Cerebellar cortex (tissue), 1 donor: ENCODE data around the gene CCR6.
"Not testable (repeated sequence)": the region's sequence is repeated elsewhere in the genome, so short reads cannot be mapped to it uniquely, and the experiment has no call there.

ENCODE experiments used
- DNase-seq: peaks from one replicate; pipeline ENCODE4 v3.0.0-alpha.2; 2015; ENCODE audit warnings: low spot score

The CCR6 gene

GRCh38 chr6:167143041-167143440 is 20.1 kb downstream of the CCR6 start:
- DNase-seq: no peak

GRCh38 chr6:167145461-167145860 is 22.6 kb downstream of the CCR6 start:
- DNase-seq: no peak

- no peak for DNase-seq
Measured at GRCh38 chr6:167146135-167146534, 23.2 kb downstream of the CCR6 start.

GRCh38 chr6:167146977-167147376 is 24.1 kb downstream of the CCR6 start:
- DNase-seq: no peak

GRCh38 chr6:167148021-167148420 is 25.1 kb downstream of the CCR6 start:
- no peak for DNase-seq

GRCh38 chr6:167148997-167149396 is 26.1 kb downstream of the CCR6 start:
- no peak for DNase-seq

- no peak for DNase-seq
Measured at GRCh38 chr6:167150941-167151549, 28.1 kb downstream of the CCR6 start.

- DNase-seq: no peak
Measured at GRCh38 chr6:167151648-167152047, 28.8 kb downstream of the CCR6 start.

- DNase-seq: no peak
Measured at GRCh38 chr6:167152862-167153261, 30.0 kb downstream of the CCR6 start.

GRCh38 chr6:167153521-167153959 is 30.6 kb downstream of the CCR6 start:
- DNase-seq: no peak

- DNase-seq: no peak
Measured at GRCh38 chr6:167154291-167154690, 31.4 kb downstream of the CCR6 start.

- no peak for DNase-seq
Measured at GRCh38 chr6:167154895-167155294, 32.0 kb downstream of the CCR6 start.

- no peak for DNase-seq
Measured at GRCh38 chr6:167157414-167157813, 34.5 kb downstream of the CCR6 start.

GRCh38 chr6:167157863-167158262 is 35.0 kb downstream of the CCR6 start, which contains the start of gene GPR31:
Gene GPR31, minus strand, starts transcription at chr6:167157980. Its CDS starts 149 bp downstream, at chr6:167157831.
- DNase-seq: no peak

GRCh38 chr6:167161851-167162467 is 39.1 kb downstream of the CCR6 start:
- DNase-seq: no peak

GRCh38 chr6:167162591-167162990 is 39.7 kb downstream of the CCR6 start:
- DNase-seq: no peak

GRCh38 chr6:167163476-167164011 is 40.6 kb downstream of the CCR6 start:
- DNase-seq: no peak

GRCh38 chr6:167164261-167164660 is 41.4 kb downstream of the CCR6 start:
- no peak for DNase-seq

- no peak for DNase-seq
Measured at GRCh38 chr6:167165858-167166471, 43.1 kb downstream of the CCR6 start.

- DNase-seq: not testable (repeated sequence)
Measured at GRCh38 chr6:167167699-167168098, 44.8 kb downstream of the CCR6 start.

- DNase-seq: not testable (repeated sequence)
Measured at GRCh38 chr6:167168296-167168695, 45.4 kb downstream of the CCR6 start.

- DNase-seq: not testable (repeated sequence)
Measured at GRCh38 chr6:167169867-167170266, 47.0 kb downstream of the CCR6 start.

- not testable (repeated sequence) for DNase-seq
Measured at GRCh38 chr6:167171300-167171699, 48.4 kb downstream of the CCR6 start.
